IPS DF 19.7 (cell line): ENCODE data around the gene ZNF512B.

Experiments
- DNase-seq: peaks from one replicate; pipeline ENCODE4 v3.0.0-alpha.2; 2013; ENCODE audit warnings: low read depth, low spot score

ZNF512B gene

DNA sequence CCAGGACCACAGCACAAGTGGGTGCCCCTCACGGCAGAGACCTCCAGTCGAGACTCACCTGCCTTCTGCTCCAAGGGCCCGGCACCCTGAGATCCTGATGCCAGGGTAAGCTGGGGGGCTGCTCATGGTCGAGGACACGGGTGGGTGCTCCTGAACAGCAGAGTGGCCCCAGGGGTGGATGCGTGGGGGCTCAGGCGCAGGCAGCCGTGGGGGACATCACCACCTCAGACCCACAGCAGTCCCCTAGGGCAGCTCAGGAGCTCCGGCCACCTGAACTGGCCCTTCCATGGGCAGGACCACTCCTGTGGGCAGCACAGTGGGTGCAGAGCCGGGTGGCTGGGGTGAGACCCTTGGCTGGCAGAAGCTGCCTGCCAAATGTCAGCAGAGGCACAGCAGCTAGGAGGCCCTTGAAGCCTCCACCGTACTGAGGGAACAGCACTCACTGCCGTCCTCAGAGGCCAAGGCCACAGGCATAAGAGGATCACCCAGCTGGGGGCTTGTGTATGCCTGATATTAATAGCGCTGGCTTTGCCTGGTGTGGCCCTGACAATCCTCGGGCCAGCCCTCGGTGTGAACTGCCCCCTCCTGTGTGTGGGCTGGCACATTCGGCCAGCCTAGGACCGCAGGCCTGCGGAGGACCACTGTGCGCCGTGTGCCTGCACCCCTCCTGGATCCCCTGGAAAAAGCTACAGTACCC lies 18.9 kb downstream of the ZNF512B start:
- DNase-seq, result no peak

DNA sequence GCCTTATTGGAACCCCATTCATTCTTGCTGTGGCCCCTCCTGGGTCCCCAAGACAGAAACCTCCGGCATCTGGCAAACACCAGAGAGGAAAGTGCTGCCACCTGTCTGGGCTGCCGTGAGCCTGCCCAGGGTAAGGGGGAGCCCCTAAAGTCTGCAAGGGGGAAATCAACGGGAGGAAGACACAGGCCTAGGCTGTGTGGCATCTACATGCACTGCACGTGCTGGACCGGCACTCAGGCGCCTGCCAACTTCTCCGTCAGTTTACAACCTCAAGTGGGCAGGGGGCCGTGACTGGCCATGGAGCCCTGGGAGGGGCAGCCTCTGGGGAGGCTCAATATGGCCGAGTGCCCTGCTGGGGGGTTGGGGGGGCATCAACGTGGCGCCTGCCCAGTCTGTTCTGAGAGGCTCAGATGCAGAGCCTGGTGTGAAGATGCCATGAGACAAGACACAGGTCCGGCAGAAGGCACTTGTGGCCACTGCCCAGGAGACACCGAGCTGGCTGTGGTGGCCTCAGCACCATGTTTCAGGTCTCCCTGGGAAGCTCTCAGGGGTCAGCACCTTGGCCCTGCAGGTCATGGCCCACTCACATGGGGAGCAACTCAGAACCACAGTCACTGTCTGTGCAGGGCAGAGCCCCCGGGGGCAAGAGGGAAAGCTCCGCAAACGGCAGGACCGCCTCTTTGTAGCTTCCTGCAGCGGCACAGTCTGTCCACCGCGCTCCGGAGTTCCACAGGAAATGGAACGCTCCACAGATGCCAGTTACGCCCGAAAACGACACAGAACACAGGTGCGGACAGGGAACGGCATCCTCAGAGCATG lies 21.9 kb downstream of the ZNF512B start:
- DNase-seq, result no peak

DNA sequence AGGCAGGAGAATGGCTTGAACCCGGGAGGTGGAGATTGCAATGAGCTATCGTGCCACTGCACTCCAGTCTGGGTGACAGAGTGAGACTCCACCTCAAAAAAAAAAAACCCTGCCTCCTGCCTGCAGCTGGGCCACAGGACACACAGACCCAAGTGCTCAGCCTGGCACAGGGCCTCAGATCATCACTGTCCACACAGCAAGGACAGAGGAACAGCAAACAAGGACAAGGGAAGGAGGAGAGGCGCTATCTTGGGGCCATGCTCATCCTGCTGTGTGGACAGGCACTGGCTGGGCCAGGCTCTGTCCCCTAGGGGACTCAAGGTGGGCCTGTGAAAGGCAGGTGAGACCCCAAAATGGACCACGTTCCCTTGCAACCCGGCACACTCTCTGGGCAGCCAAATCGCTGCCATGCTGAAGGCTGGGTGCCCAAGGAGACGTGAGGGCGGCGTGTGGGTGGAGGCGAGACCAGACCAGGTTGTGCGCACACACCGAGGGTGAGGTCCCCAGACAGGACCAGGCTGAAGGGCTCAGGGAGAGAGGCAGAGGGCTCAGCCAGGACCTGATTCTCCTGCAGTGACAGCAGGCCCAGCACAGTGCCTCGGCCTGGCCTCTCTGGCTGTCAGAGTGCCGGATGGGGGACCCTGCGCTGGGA lies 22.6 kb downstream of the ZNF512B start:
- no peak for DNase-seq

DNA sequence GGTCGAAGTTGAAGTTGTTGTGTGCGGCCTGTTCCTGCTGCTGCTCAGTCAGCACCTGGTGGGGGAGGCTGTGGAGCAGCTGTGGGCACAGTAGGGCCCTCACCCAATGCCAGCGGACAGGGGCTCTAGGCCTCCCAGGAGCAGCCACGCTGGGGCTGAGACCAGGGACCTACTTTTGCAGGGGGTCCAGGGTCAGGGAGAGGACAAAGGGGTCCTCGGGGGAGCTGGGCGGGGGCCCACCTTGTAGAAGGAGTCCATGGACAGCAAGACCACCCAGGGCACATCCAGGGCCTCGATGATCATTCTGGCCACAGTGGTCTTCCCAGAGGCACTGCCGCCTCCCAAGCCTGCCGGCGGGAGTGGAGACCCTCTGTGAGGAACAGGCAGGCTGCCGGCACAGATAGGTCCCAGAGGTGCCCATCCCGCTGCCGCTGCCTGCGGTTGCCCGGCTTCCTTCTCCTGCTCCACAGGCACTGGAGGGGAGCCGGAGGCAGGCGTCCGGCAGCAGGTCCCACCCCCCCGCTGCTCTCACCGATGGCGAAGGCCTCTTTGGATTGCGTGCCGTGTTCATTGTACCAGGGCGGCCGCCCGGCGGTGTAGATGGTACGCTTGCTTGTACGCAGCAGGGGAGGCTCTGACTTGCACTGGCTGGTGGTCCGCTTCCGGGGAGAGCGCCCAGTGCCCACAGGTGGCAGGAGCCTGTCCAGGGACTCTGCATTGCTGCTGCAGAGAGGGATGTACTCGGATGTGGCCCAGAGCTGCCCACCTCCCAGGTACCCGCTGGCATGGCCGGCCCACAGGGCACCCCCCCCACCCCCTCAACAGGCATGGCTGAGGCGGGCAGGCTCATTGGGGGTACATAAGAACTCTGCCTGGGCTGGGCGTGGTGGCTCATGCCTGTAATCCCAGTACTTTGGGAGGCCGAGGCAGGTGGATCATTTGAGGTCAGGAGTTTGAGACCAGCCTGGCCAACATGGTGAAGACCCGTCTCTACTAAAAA lies 23.5 kb downstream of the ZNF512B start:
- DNase-seq, result no peak

DNA sequence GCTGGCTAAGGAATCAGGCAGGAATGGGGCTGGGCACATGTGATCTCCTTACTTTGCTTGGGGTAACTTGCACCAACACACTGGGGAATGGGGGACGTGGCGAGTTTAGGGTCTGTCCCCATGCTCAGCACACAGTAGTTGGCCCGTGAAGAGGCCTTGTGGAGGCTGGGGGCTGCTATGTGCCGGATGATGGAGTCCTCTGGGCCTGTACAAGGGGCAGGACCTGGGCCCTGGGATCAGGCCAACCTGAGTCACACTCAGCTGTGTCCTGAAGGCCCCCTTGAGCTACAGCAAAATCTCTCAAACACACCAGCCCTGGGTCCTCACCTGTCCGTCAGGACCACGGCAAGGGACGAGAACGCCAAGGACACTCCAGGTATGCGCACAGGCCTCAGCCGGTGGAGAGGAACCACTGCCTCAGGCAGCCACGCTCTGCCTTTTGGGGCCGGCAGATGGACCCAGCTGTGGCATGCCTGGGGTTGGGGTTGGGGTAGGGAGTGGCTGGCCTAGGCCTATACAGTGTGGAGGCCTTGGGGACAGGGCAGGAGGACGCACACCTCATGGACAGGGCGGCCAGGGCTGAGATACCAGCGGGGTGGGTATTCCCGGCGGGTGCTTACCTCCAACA lies 24.6 kb downstream of the ZNF512B start:
- no peak for DNase-seq

DNA sequence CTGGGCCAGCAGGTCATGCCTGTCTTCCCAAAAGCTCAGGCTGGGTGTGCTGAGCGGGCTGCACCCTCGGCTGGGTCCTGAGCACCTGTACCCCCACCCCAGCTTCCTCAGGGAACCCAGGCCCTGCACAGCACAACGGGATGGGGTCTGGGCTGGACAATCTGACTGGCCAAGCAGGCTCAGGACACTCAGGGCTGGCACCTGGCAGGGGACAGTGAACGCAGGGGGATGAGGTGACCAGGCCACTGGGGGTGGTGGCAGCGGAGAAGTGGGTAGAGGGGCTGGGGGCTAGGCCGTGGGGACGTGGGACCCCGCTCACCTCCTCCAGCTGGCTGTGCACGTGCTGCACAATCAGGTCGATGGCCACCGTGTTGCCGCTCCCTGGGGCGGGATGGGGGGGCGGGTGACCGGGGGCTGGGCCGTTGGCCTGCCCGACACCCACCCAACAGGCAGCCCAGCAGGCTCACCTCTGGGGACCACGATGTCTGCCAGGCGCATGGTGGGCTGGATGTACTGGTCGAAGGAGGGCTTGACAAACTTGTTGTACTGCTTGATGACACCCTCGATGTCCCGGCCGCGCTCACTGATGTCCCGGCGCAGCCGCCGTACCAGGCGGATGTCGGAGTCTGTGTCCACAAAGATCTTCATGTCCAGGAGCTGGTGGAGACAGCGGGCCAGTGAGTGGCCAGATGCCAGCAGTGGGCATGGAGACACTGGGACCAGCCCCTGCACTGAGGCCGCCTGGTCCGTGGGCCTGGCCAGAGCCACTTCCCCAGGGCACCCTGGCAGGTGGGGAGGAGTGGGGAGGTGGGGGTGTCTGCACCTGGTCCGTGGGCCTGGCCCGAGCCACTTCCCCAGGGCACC lies 25.4 kb downstream of the ZNF512B start:
- DNase-seq, result no peak

DNA sequence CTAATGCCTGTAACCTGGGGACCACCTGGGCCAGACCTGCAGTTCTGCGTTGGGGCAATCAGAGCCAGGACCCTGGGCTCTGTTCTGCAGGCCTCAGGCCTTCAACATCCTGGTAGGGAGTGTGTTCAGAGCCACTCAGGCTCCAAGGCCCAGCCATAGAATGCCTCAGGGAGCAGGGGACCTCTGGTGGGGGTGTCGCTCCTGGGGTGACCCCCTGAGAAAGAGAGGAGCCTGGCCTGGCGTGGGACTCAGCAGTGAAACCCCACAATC lies 26.0 kb downstream of the ZNF512B start:
- no peak for DNase-seq

DNA sequence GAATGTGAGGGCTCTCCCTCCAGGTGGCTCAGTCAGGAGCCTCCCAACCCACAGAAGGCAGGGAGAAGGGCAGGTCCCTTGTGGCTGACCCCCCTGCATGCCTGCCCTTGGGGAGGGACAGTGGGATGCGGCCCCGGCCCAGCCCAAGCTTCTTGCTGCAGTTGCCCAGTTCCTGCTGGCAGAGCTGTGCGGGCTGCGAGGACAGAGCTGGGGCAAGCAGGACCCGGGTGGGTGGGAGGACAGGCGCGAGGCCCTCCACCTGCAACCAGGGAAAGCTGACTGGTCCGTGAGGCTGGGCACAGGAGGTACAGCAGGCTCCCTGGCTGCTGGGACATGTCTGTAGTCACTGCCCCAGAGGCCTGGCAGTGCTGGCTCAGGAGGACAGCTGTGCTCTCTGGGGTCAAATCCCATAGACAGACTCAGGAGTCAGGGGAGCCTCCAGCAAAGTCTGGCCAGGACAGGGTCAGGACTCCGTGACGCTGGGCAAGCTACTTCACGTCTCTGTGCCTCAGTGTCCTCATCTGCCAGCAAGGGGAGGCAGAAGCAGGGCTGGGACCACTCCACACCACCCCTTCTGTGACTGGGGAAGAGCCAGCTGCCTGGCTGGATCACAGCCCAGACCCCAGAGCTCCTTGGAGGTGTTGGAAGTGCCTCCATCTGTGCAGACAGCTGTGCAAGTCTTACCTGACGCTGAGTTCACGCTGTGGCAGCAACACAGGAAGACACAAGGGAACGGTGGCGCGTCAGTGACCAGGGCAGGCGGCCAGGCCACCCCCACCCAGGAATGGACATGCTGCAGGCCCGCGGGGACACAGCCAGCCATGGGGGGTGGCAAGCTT lies 26.5 kb downstream of the ZNF512B start:
- no peak for DNase-seq

DNA sequence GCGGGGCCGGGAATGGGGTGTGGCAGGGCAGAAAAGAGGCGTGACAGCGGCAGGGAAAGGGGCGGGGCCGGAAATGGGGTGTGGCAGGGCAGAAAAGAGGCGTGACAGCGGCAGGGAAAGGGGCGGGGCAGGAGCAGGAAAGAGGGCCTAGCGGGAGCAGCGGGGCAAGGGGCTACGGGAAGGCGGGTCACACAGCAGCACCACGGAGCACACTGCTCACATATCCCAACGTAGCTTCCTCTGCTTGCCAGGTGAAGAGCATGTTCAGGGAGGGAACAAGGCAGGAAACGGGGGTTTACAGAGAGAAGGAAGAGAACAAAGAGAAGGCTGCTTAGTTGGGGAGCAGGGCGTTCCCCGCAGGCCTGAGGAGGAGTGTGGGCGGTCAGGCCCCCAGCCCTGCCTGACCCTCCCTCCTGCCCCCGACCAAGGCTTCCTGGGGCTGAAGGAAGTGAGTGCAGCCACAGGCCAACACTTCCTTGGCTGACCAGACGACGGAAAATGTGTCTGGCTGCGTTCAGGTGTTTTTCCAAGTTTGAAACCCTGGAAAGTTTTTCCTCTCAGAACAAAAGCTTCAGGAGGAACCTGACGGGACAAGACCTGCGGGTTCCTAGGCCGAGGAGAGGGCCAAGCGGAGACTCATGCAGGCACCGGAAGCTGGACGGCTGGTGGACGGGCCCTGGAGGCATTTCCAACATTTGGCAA lies 27.3 kb downstream of the ZNF512B start:
- DNase-seq, result no peak

DNA sequence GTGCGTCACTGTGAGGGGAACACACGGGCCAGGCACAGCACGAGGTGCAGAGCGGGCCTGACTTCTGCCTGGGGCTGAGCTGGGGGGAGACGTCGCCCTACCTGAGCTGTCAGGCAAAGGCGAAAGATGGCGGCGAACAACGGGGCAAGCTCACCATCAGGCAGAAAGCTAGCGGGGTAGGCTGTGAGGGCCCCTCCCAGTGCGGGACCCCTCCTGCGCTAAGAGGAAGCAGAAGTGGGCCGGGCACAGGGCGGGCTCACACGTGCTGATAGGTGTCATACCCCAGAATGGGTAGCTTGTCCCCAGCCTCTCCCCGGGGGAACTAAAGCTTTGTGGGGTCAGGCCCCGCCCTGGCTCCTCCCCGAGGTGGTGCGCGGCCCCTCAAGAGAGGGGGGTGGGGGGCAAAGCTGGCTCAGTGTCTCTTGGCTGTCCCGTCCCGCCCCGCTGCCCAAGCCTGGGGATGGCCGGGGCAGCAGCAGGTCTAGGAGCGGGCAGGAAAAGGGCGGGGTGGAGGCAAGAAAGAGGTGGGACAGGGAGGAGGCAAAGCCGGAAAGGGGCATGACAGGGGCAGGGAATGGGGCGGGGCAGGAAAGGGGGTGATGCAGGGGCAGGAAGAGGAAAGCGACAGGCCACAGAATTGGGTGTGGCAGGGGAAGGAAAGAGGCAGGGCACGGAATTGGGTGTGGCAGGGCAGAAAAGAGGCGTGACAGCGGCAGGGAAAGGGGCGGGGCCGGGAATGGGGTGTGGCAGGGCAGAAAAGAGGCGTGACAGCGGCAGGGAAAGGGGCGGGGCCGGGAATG lies 28.2 kb downstream of the ZNF512B start:
- DNase-seq, result no peak

DNA sequence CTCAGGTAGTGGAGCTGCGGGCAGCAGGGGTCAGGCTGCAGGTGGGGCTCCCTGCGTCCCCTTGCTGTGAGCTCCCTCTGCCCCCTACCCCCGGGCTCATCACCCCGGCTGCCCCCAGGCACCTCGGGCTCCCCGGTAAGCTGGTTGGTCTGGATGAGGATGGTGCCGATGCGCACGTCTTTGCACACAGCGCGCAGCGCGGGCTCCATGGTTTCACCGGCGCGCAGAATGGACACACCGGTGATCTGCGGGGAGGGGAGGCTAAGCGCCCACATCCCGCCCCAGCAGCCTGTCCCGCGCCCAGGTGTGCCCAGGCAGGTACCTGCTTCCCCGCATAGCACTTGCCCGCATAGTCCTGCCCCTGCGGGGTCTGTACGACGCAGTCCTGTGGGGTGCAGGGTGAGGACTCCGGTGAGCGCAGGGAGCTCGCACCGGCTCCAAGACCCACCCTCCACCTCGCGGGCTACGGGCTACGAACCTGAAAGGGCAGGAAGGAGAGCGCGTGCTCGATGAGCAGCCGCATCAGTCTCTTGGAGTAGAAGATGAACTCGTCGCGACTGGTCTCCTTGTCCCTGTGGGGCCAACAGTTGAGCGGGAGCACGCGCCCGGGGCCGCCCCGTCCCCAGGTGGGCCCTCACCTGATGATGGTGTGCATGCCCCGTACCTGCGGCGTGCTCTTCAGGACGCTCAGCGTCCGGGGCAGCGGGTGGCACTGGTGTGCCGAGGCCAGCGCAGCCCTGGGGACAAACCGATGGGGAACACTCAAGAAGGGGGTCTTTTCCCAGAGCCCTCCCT lies 29.1 kb downstream of the ZNF512B start:
- no peak for DNase-seq

DNA sequence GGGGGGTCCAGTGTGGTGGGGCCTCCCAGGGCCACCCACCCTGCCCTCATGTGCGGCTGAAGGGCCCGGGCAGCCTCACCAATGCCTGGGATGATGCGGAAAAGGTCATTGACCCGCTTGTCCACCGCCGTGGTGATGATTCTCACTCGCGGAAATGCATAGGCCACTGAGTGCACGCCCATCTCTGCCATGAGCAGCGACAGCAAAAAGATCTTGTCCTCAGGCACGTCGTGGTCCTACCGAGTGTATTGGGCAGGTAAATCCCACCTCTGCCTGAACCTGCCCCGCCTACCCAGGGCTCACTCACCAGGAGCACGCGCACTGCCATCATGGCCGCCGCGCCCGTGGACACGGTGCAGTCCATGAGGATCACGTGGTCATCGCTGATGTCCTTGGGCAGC lies 29.7 kb downstream of the ZNF512B start:
- DNase-seq, result no peak

DNA sequence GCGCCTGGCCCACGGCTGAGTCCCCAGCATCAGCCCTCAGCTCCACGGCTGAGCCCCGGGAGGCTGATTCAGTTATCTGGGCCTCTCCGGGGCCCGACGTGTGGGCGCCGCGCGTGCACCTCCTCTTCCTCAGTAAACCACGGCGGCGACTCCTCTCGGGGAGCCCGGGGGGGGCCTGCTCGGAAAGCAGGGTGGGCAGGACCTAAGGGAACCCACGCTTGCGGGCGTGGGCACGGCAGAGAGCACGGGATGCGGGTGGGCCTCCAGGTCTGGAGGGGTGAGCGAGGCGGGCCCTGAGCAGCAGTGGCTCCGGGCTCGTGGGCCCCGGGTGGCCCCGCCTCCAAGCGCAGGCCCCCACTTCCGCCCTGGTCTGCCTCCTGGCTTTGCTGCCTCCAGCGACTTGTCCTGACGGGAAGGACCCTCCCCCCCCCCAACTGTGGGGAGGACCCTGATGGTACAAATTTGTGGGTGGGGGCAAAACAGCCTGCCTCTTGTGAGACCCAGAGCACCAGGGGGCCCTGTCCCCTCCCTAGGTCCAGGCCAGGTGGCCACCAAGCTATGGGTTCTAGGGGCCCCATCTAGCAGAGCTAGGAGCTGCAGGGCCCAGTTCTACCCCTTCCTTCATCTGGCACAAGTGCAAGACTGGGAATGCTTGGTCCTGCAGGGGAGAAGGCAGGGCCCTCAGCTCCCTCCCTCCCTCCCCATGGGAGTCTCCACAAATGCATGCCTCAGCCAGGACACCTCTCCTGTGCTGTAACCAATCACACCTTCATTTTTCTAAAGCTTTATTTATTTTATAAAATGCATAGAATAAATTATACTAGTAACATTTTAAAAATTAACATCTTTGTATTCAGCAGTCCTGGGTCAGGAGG lies 30.4 kb downstream of the ZNF512B start:
- DNase-seq, result no peak

DNA sequence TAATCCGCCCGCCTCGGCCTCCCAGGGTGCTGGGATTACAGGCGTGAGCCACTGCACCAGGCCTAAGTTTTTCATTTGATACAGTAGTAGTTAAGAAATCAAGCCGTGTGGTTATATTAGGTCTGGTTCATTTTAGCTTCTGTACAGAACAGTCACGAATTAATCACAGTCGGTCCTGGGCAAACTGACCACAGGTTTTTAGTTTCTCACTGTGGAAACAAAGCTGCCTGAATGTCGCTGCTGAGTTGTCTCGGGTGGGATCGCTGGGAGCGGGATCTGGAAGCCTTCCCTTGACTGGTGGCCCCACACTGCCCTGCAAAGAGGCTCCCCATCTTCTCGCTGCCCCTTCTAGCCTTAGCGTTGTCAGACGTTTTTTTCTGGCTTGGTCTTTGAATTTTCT lies 32.1 kb downstream of the ZNF512B start:
- no peak for DNase-seq

DNA sequence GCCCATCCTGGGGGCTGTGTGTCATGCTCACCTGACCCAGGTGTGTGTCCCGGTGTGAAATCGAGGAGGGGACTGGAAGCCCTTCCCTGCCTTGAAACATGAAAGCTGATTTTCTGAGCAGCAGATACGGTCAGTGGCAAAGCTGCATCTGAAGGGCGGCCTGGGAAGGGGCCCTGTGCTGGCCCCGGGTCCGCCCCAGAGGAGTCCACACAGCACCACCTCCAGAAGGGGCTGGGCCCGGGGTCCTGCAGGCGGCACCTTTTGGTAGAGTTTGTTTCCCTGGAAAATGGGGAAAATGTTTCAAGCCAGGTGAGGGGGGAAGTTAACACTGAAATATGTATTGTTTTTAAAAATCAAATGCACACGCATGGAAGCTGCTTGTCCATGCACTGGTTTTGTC lies 34.3 kb downstream of the ZNF512B start:
- no peak for DNase-seq
